GM19238 (cell line): ENCODE data around the gene SPPL3.
A peak's percentile ranks its signal among the peaks of the same experiment; 100 is the strongest.
"Not testable (repeated sequence)": the region's sequence is repeated elsewhere in the genome, so short reads cannot be mapped to it uniquely, and the experiment has no call there.

Source experiments
- DNase-seq: peaks from one replicate; pipeline ENCODE4 v3.0.0; 2011; ENCODE audit warnings: low spot score; ENCODE audit not compliant: insufficient read length

SPPL3 gene

DNA sequence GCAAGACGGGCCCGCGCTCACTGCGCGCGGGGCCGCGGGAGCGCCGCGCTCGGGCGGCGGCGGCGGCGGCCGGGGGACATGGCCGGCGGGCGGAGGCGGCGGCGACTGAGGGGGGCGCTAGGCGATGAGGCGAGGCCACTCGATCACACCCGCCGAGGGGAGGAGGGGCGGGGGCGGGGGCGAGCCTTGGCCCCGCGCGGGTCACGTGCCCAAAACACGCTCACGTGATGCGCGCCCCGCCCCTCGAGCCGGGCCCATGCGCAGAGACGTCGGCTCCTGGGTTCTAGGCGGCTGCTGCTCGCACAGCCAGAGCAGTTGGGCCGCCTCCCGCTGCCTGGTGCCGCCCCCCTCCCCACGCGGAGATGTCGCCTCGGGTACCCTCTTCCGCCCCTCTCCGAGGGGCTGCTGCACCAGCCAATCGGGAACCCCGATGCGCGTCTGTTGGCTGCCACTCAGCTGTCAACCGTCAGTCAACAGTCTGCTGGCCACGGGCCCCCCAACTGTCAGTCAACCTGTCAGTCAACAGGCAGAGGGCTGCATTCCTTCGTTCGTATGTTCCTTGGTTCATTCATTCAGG, at the start of gene SPPL3:
SPPL3 (minus strand) TSS at position 162 of the 577 bp plus-strand sequence. CDS start 491 bp downstream, outside the sequence.
- DNase-seq = peak; percentile 92

GRCh38 chr12:120950807-120951206, 46.6 kb upstream of the SPPL3 start:
- DNase-seq = no peak

- not testable (repeated sequence) for DNase-seq
Measured at GRCh38 chr12:120950260-120950799, 46.2 kb upstream of the SPPL3 start.

- not testable (repeated sequence) for DNase-seq
Measured at GRCh38 chr12:120945516-120945915, 41.4 kb upstream of the SPPL3 start.

GRCh38 chr12:120944645-120945217, 40.6 kb upstream of the SPPL3 start:
- peak; percentile 39 for DNase-seq

DNA sequence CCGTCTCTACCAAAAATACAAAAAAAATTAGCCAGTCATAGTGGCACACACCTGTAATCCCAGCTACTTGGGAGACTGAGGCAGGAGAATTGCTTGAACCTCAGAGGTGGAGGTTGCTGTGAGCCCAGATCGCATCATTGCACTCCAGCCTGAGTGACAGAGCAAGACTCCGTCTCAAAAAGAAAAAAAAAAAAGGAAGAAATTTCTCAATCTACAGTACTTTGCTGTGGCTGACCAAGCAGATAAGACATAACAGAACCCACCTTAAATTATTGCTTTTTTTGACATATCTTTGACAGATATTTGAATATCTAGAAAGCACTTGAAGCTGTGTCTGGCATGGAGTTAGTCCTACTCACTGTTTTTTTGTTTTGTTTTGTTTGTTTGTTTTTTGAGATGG, 39.3 kb upstream of the SPPL3 start:
- DNase-seq = no peak

DNA sequence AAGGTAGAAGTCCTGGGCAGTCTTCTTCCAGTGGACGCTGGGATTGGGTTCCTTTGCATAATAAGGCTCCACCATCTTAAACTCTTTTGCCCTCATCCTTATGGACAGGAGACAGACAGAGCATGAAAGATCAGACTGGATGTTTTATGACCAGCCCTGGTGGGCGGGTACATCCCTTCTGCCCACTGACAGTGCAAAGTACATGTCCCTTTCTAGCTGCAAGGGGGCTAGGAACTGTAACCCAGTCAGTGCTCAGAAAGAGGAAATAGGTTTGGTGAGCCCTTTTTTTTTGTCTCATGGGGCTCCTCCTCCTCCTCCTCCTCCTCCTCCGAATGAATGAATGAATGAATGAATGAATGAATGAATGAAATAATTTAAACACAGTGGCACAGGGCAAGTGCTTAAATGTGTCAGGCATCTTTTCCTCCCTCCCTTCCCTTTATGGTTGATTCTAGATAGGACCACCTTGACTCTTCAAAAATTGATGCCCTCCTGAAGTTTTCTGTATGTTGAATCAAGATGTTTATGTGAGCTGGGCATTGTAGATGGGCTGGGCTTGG, 37.8 kb upstream of the SPPL3 start:
- no peak for DNase-seq

DNA sequence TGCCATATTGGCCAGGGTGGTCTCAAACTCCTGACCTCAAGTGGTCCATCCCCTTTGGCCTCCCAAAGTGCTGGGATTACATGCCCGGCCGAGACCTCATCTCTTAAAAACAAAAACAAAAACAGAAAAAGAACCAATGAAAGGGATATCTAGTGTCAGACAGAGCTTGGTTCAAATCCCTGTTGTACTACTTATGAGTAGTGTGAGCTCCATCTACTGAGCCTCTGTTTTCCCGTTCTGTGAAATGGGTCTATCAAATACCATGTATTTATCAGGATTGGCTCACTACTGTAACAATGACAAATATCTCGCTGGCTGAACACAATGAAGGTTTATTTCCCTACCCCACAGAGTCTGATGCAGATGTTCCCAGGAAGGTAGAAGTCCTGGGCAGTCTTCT, 37.3 kb upstream of the SPPL3 start:
- DNase-seq = no peak

DNA sequence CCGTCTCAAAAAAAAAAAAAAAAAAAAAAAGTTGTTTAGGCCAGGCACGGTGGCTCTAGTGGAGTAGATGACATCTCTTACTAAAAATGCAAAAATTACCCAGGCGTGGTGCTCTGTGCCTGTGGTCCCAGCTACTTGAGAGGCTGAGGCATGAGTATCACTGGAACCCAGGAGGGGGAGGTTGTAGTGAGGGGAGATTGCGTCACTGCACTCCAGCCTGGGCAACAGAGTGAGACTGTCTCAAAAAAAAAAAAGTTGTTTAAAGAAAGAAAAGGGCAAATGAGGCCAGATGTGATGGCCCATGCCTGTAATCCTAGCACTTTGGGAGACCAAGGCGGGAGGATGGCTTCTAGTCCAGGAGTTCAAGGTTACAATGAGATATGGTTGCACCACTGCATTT, 36.6 kb upstream of the SPPL3 start:
- no peak for DNase-seq

DNA sequence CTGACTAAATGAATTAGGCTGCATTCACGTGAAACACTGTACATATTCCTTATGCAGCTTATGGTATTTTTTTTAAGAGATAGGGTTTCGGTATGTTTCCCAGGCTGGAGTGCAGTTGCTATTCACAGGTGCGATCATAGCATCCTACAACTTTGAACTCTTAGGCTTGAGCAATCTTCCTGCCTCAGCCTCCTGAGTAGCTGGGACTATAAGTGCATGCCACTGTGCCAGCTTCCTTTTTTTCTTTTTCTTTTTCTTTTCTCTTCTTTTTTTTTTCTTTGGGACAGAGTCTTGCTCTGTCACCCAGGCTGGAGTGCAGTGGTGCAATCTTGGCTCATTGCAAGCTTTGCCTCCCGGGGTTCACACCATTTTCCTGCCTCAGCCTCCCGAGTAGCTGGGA, 35.8 kb upstream of the SPPL3 start:
- DNase-seq = no peak

DNA sequence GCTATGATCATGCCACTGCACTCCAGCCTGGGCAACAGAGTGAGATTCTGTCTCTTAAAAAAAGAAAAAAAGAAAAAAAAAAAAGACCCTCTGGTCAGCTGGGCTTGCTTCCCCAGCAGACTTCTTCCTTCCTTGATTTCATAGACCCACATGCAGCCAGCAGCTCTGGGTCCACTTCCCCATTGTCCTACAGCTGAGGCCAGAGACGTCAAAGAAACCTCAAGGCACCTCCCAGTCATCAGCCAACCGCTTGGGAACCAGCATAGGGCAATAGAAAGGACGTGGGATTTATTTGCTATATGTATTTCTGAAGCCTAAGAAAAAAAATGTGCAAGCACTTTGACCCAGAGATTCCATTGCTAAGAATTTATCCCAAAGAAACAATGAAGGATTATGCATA, 35.4 kb upstream of the SPPL3 start:
- no peak for DNase-seq

- no peak for DNase-seq
Measured at GRCh38 chr12:120938496-120938895, 34.3 kb upstream of the SPPL3 start.

DNA sequence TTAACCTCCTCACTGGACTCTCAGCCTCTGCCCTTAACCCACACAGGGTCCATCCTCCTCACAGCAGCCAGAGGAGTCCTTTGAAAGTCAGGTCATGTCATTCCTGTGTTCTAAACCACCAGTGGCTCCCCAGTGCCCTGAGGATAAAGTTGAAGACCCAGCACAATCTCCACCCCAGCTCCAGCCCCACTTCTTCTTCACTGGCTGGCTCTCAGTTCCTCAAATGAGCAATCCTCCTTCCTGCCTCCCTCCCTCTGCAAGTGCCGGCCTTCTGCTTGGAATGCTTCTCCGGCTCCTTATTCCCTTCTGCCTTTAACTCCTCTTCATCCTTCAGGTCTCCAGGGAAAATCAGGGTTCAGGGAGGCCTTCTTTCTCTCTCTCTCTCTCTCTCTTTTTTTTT, 32.0 kb upstream of the SPPL3 start:
- DNase-seq = no peak

DNA sequence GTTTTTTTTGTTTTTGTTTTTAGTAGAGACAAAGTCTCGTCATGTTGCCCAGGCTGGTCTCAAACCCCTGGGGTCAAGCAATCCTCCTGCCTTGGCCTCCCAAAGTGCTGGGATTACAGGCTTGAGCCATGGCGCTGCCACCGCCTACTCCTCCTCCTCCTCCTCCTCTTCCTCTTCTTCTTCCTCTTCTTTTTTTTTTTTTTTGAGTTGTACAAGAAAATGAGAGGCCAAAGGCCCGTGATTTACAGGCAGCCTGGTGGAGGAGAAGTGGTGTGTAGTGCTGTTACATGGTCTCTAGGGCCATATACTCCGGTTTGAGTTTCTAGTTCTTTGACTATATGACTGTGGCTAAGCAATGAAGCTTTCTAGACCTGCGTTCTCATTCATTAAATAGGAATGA, 29.6 kb upstream of the SPPL3 start:
- DNase-seq = no peak

GRCh38 chr12:120932956-120933526, 28.9 kb upstream of the SPPL3 start:
- no peak for DNase-seq

GRCh38 chr12:120932058-120932457, 27.9 kb upstream of the SPPL3 start:
- DNase-seq = no peak

DNA sequence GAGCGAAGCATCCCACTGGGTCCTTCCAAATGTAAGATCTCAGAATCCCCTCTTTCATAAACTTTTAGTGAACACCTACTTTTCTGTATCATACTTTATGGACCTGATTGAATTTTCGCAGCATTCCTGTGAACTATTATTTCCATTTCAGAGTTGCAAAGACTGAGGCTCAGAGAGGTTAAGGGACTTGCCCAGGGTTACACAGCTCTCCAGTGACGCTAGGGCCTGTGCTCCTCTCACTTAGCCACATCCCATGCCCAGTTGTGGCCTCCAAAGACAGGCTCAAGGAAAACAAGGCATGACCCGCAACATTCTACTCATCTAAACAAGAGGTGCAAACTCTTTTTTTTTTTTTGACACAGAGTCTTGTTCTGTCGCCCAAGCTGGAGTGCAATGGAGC, 25.9 kb upstream of the SPPL3 start:
- DNase-seq = no peak

DNA sequence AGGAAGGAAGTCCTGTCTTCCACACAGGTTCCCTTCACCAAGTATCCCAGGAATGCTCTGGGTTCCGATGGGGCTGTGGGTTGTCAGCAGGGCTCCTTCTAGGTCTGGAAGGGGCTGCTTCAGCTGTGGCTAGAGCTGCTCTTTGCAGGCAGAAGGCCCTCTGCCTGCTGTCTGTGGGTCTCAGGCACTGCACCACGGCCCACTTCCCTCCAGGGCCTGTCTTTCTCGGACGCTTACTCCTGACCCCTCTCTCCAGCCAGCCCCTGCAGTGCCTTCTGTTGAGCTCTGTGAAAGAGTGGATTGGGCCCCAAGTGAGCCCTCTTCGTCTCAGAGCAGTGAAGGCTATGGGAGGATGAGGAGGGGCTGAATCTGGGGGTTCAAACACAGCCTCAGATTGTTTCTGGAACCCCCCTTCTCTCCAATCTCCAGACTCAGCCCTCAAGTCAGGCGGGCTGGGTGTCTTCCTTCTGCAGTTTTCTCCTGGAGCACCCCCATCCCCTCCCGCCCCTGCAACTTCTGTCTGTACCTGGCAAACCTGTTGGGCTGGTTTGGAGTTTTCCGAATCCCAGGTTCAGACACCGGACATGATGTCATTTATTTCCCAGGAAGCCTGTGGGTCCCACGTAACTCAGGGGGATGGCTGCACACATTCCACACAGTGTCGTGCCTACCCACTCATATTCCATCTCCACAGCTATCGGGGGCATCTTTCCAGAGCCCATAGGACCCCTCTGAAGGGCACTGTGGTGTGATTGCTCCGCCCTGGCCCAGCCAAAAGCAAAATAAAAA, 24.9 kb upstream of the SPPL3 start:
- DNase-seq = no peak

- DNase-seq = no peak
Measured at GRCh38 chr12:120925740-120926563, 21.8 kb upstream of the SPPL3 start.

GRCh38 chr12:120922279-120922678, 18.1 kb upstream of the SPPL3 start:
- no peak for DNase-seq

DNA sequence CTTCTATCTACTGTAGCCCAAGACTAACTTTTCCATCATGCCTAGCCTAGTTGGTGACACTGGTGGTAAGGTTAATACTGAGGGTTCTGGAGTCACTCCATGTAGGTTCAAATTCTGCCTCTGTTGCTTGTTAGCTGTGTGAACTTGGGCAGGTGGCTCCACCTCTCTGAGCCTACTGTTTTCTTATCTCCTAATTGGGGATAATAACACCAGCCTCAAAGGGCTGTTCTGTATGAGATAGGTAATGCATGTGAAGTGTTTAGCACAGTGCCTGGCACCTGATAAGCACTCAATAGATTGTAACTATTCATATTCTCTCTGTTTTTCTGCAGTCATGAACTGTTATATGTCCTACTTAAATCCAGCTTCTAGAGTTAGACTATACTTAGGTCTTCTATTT, 17.5 kb upstream of the SPPL3 start:
- no peak for DNase-seq
